MG63 (cell line): ENCODE data around the gene PFDN6. TPM values are rescaled to one million over a fixed set of nuclear protein-coding genes. Genes with fewer than 3 reads are reported as not detected.

Source experiments
- DNase-seq: peaks from one replicate; pipeline ENCODE4 v3.0.0-alpha.2; 2020
- H3K27me3 ChIP-seq: fragments of 250-450 bp; sonication (Bioruptor Pico); 2 replicates; pipeline ENCODE4 v1.5.1; 2020; ENCODE audit warnings: mild to moderate bottlenecking, moderate library complexity
- H3K36me3 ChIP-seq: fragments of 250-450 bp; sonication (Bioruptor Pico); 2 replicates; pipeline ENCODE4 v1.5.1; 2020; ENCODE audit warnings: mild to moderate bottlenecking, moderate library complexity
- H3K4me3 ChIP-seq: fragments of 250-450 bp; sonication (Bioruptor Pico); 2 replicates; pipeline ENCODE4 v1.5.1; 2020; ENCODE audit warnings: mild to moderate bottlenecking, moderate library complexity
- H3K9me3 ChIP-seq: fragments of 250-450 bp; sonication (Bioruptor Pico); 2 replicates; pipeline ENCODE4 v1.5.1; 2020; ENCODE audit warnings: mild to moderate bottlenecking, moderate library complexity
- total RNA-seq: library from RNA; depleted of rRNA; stranded (reverse); fragments of >200 nt; shearing (Covaris generic); gene quantifications from 2 replicates; pipeline ENCODE4 v1.2.3, GENCODE V29; 2014; ENCODE audit warnings: low replicate concordance

Gene PFDN6
- total RNA-seq, 1 experiment from 2014 or later: 488 TPM

DNA sequence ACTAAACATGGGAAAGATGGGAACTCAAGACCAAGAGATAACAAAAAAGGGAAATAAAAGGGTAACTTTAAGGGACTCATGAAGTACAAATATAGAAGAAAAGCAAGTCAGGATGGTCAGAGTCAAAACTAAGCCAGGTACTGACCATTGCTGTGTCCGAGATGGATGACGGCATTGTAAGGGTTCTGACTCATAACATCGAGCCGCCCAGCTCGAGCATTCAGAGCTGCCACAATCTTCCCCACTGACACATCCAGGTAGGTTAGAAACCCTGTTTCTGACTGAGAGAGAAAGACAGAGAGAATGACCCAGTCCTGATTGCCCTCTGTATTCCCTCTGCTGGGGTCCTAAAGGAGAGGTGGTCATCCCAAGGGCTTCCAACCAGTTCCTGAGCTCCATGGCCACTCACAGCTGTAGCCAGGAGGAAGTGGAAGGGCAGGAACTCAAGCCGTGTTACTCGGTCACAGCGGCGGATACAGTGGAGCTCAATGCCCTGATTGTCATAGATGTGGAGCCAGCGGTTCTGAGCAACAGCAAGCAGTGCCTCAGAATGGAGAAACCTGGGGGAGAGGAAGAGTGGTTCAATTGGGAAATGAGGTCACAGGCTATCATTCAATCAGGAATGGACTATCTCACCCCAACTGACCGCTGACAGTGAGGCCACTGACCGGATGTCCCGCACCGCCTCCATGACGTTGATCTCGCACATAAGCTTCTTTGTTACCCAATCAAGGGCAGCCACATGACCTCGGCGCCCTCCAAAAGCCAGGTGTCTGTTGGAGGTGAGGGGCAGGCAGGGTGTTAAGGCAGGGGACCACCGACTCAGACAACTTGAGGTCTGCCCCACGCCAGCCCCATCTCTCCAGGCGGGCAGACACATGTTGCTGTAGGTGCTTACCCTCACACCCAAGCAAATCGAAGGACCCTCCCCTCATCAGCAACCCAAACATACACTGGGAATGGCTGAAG lies 2.2 kb upstream of the PFDN6 start:
- Histone ChIP-seq H3K27me3 (no peaks in the 10 kb centered on the region), H3K9me3 (no peaks in the 10 kb centered on the region), H3K4me3 (peak overlapping the region; percentile 98), H3K36me3 (peaks cover 96% of the 10 kb centered on the region)
- DNase-seq: no peak

DNA sequence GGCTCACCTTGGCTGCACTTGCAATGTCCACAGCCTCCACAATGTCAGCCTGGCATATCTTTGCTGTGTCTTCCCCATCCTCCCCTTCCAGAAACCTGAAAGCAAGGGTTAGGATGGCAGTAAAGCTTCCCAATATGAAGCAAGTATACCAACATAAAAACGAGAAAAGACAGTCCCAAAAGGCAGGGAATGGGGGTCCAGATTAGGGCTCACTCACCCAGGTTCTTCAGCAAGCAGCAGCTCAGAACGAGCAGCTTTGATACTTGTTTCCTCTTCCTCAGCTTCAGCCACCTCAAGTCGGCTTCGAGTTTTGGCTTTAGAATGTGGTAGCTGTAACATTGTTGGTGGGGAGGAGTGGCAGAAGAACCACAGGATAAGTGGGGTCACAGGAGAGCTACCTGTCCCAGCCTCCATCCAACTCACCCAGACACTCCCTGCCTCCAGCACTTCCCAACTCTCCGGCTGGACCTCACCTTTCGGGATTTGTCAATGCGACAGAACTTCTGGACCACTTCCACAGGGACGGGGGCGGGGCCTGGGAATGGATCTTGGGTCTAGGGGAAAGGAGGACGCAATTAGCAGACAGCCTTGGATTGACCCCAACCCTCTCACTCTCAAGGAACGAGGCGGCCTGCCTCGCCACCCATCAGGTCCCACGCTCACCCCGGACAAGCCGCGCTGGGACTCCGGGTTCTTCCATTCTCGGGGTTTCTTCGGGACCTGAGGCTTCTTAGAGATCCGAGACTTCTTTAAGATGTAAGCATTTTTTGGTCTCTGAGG lies 1.1 kb upstream of the PFDN6 start:
- Histone ChIP-seq H3K27me3 (no peaks in the 10 kb centered on the region), H3K4me3 (peak overlapping the region; percentile 98), H3K36me3 (peaks cover 94% of the 10 kb centered on the region), H3K9me3 (no peaks in the 10 kb centered on the region)
- DNase-seq: peak; percentile 46

DNA sequence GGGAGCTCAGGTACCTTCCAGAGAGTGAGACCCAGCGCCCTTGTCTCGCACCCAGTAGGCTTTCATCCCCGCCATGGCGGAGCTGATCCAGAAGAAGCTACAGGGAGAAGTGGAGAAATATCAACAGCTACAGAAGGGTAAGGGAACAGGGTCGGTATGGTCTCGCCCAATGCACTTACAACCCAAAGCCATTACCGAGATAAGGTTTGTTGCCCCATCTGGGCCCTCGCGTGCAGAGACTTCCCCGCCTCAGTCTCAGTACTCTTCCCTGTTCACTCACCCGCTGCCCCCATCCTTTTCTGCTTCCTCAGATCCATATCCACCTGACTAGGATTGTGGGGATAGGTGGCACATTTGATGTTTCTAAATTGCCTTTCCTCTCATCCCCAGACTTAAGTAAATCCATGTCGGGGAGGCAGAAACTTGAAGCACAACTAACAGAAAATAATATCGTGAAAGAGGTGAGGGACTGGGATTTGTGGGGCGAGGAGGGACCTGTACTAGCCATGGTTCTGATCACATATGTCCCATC lies 449 bp downstream of the PFDN6 start:
- peaks cover 91% of the 10 kb centered on the region for H3K36me3 ChIP-seq
- H3K4me3 ChIP-seq: peak overlapping the region; percentile 98

DNA sequence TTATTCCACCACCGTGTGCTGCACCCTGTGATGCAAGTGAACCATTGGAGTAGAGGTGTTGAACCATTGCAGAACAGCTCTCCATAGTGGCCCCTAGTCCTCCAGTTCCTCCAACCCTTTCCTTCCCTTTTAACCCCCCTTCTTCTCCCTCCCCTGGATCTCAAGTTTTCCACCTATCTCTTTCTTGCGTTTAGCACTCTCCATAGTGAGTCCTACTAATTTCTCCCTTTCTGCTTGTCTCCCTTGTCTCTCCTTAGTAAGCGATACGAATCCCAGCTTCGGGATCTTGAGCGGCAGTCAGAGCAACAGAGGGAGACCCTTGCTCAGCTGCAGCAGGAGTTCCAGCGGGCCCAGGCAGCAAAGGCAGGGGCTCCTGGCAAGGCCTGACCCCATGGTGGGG lies 1.1 kb downstream of the PFDN6 start:
- peak overlapping the region; percentile 98 for H3K4me3 ChIP-seq

More for the DNA sequence above, 449 bp downstream of the PFDN6 start:
- no peaks in the 10 kb centered on the region for H3K27me3 ChIP-seq
- H3K9me3 ChIP-seq: no peaks in the 10 kb centered on the region
- DNase-seq: no peak

DNA sequence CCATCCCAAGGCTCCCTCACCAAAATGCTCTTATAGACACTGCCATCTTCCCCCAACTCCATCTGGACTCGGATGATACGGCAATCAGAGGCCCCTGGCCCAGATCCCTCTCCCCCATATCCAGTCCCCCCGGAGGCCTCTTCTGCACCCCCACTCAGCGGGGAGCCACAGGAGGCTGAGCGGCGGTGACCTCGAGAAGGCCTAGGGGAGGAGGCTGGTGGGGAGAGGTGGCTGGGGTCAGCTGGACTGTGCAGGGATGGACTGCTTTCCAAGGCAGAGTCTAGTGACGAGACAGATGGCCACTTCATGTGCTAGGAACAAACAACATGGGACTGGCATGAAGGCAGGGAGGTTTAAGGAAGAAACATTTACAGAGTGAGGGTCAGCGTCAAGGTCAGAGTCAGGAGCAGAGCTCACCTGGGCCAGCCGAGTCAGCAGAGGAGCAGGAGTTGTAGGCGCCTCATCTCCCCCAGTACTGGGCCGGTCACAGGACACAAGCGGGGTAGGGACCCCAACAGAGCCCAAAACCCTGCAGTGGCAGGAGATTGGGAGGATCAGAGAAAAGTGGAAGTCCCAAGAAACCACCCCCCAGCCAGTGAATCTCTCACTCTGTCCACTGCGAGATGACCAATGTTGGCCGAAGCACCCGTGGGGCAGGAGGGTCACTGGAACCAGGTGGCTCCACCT lies 3.7 kb downstream of the PFDN6 start:
- no peaks in the 10 kb centered on the region for H3K27me3 ChIP-seq
- peaks cover 80% of the 10 kb centered on the region for H3K36me3 ChIP-seq
- H3K9me3 ChIP-seq: no peaks in the 10 kb centered on the region
- DNase-seq: no peak
- H3K4me3 ChIP-seq: no peak overlapping the region

More for the DNA sequence above, 1.1 kb downstream of the PFDN6 start:
- peaks cover 90% of the 10 kb centered on the region for H3K36me3 ChIP-seq
- DNase-seq: no peak
- H3K27me3 ChIP-seq: no peaks in the 10 kb centered on the region
- H3K9me3 ChIP-seq: no peaks in the 10 kb centered on the region

DNA sequence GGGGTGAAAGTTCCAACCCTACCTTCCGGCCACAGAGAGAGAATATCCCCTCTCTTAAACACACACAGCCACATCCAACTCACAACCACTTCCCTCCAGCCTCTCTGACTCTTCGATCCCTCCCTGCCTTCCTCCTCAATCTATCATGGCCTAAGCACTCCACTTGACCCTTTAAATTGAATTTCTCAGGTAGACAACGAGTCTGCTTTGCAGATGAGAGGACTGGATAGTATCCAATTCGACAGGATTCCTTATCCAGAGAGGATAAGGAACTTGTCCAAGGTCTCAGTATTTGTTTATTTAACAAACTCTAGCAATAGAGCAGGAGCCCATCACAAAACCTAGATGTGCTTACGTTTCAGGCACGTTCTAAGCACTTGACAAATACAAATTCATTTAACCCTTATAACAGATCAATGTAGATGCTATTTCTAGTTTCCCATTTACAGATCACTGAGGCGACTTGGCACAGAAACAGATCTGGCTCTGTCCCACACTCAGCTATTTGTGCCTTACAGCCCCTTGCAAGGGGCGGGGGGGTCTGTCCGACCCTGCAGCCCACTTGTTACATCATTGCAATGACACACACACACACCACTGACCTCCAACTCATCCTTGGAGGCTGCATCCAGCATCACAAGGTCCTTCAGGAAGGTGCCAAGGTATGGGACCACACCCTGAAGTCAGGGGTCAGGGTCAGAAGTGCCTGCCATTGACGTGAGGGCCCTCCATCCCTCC lies 4.9 kb downstream of the PFDN6 start:
- H3K9me3 ChIP-seq: no peaks in the 10 kb centered on the region
- H3K27me3 ChIP-seq: no peaks in the 10 kb centered on the region
- no peak for DNase-seq
- peaks cover 73% of the 10 kb centered on the region for H3K36me3 ChIP-seq
- H3K4me3 ChIP-seq: no peak overlapping the region

DNA sequence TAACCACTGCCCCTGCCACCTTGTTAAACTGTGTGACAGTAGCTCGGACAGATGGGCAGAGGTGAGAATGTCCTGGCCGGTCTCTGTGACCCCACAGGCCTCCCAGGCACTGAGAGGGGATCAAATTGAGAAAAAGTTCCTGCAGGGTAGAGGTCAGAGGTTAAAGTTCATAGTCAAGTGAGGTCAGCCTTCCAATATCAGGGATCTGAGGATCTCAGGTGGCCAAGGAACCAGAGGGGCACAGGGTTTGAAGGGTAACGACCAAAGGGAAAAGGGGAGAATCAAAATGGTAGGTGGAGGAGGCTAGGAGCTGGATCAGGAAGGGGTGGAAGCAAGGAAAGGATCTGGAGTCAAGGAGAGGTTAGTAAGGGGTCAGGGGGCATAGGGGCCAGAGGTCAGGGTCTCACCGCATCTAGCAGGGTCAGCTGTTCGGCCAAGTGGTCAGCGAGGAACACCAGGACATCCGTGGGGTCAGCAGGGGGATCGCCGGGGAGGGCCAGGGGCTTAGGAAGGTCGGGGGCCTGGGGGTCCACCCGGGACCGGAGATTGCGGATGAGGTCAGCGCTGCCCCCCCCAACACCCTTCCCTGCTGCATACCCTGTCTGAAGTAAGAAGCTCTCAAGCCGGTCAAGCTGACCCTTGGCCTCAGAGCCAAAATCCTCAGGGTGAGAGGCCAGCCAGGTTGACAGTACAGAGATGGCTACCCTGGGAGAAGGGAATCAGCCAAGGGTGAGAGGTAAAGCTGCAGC lies 6.4 kb downstream of the PFDN6 start:
- no peak for DNase-seq
- no peak overlapping the region for H3K4me3 ChIP-seq
- H3K27me3 ChIP-seq: no peaks in the 10 kb centered on the region
- H3K9me3 ChIP-seq: no peaks in the 10 kb centered on the region
- peaks cover 61% of the 10 kb centered on the region for H3K36me3 ChIP-seq

DNA sequence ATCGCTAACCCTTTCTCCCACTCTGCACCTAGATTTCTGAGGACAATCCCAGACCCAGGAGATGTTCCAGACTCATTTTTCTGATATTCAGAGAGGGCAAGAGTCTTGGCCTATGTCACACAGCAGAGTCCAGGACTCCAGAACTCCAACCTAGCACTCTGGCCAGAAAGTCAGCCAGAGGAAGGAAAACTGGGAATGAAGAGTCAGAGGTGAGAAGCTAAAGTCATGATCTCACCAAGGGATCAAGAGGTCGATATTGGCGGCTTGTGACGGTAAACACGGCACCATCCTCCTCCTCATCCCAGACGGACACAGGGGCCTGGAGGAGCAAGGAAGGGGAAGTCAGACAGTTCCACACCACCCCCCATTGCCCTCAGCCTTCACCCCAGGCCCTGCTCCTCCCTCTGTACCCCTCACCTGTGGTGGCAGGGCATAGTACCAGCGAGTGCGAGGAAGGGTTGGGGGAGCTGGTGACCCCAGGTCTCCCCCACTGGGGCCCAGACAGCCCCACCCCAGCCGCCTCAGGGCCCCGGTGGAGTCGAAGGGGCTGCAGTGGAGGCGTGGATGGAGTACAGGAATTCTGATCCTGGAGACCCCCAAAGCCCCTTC lies 7.5 kb downstream of the PFDN6 start:
- no peak for DNase-seq
- Histone ChIP-seq H3K27me3 (no peaks in the 10 kb centered on the region), H3K4me3 (peak overlapping the region; percentile 78), H3K36me3 (peaks cover 58% of the 10 kb centered on the region), H3K9me3 (no peaks in the 10 kb centered on the region)

DNA sequence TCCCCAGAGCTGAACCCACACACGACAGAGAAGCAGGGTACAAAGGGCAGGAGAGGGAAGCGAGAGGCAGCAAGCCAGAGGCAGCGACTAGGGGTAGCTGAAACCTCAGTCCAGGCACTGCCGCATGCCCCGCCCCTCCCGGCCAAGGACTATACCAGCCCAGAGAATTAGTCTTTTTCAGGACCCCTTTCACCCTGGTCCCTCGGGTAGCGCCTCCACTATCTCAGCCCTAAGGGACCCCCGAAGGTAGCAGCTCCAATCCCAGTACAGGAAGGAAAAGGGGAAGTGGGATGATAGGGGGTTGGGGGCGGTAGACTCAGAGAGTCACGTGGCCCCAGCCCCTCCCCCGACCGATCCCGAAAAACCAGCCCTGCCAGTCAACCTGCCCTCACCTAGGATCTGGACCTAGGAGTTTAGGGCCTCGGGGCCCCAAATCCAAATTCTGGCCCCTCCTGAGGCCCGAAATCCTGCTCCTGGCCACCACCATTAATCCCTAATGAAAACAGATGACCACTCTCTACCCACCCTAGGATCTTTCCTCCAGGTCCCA lies 8.1 kb downstream of the PFDN6 start:
- peak; percentile 44 for DNase-seq
- Histone ChIP-seq H3K27me3 (no peaks in the 10 kb centered on the region), H3K9me3 (no peaks in the 10 kb centered on the region), H3K4me3 (peak overlapping the region; percentile 78), H3K36me3 (peaks cover 53% of the 10 kb centered on the region)

DNA sequence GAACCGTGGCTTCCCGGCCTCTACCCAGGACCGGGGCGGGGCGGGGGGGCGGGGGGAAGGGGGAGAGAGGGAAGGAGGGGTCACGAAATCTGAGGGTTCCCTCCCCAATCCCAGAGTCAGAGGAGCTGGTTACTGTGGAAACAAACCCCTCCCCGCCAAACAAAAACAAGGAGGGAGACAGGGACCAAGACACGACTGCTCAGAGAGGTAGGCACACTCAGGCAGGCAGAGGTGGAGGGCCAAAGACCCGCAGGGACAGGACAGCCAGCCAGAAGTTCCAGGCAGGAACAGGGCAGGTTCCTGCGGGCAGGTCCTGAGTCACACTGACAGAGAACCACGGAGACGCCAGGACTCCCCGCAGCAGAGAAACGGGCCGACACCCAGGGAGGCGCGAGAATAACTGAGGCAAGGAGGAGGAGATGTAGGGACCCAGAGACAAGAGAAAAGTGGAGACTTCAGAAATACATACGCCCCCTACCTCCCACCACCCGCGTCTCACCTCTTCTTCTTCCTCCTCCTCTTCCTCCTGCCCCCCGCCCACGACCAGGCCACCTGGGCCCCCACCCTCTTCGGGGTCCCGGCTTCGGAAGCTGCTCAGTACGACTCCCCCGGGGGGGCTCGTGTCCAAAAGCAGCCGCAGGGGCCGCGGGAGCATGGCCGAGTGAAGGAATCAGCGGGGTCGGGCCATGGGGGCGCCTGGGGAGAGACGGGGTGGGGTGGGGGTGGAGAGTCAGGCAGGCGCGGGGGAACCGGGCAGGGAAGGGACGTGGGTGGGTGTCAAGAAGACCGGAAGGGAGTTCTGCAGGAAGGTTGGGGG lies 8.8 kb downstream of the PFDN6 start:
- H3K9me3 ChIP-seq: no peaks in the 10 kb centered on the region
- no peaks in the 10 kb centered on the region for H3K27me3 ChIP-seq
- H3K4me3 ChIP-seq: peak overlapping the region; percentile 78
- peak; percentile 95 for DNase-seq
- peaks cover 54% of the 10 kb centered on the region for H3K36me3 ChIP-seq

DNA sequence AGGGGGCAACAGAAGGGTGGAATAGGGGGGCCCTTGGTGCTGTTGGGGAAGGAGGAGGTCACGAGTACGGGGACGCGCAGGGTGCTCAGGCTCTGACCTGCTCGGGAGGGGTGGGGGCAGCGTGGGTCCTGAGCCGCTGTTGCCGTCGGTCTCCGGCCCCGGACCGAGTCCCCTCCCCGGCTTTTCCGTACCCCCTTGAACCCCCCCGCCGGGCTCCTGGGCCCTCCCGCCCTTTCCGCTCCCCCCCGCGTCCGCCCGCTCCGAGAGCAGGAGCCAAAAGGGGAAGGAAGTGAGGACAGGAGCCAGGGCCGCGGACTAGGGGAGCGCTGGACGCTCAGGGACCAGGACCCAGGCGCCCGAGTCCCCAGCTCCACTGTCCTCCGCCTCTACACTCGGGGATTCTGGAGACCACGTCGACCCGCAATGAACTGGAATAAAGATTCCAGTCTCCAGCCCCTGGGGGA lies 9.4 kb downstream of the PFDN6 start, which contains the start of gene RGL2:
Gene RGL2, minus strand, starts transcription at position 170 of the 464 bp plus-strand sequence. CDS start 332 bp downstream, outside the sequence.
- peak; percentile 96 for DNase-seq
- H3K36me3 ChIP-seq: peaks cover 54% of the 10 kb centered on the region
- H3K4me3 ChIP-seq: peak within 1 kb of the TSS; percentile 78
- no peaks in the 10 kb centered on the region for H3K27me3 ChIP-seq
- H3K9me3 ChIP-seq: no peaks in the 10 kb centered on the region

DNA sequence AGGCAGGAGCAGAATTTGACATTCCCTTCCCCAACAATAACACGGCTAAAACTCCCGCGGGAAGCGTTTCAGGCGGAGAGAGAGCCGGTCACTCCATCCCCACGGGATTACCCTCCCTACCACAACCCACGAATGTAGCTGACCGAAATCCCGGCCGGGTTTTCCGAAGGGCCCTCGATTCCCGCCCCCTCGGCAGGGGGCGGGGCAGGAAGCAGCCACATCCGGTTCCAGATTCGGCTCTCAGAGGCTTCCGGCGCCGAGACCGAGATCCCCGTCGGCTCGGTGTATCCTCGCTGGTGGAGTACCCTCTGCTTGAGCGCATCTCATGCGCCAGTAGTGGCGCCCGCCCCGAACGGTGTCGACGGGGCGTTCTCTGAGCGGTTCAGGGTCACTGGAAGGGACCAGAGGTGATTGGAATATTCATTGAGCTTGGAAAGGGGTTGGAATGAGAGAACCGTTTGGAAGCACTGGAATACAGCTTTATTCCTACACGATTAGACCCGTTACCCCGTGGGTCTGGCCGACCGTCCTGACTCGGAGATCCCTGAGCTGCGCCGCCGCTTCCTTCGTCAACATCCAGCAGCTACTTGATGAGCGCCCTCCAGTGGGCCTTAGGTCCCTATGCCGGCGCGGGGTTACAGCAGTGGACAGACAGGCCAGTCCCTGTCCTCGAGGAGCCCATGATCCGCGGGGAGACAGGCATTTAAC lies 10.0 kb downstream of the PFDN6 start:
- no peaks in the 10 kb centered on the region for H3K27me3 ChIP-seq
- H3K4me3 ChIP-seq: peak overlapping the region; percentile 78
- H3K9me3 ChIP-seq: no peaks in the 10 kb centered on the region
- peak; percentile 99 for DNase-seq
- H3K36me3 ChIP-seq: peaks cover 54% of the 10 kb centered on the region

DNA sequence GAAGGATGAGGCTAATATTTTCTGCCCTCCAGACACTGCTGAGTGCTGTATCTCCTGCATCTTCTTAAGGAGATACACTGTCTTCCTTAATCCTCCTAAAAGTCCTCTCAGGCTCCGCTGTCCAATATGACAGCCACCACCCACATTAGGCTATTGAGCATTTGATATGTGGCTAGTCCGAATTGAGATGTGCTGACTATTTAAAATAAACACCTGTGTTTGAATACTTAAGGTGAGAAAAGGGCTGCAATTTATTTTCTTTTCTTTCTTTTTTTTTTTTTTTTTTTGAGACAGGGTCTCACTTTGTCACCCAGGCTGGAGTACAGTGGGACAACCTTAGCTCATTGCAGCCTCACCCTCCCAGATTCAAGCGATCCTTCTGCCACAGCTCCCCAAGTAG lies 12.5 kb downstream of the PFDN6 start:
- no peaks in the 10 kb centered on the region for H3K9me3 ChIP-seq
- H3K36me3 ChIP-seq: peaks cover 54% of the 10 kb centered on the region
- H3K4me3 ChIP-seq: no peak overlapping the region
- no peaks in the 10 kb centered on the region for H3K27me3 ChIP-seq
- DNase-seq: no peak
